ENCODE data around the gene CSNK1E.

The CSNK1E gene

DNA sequence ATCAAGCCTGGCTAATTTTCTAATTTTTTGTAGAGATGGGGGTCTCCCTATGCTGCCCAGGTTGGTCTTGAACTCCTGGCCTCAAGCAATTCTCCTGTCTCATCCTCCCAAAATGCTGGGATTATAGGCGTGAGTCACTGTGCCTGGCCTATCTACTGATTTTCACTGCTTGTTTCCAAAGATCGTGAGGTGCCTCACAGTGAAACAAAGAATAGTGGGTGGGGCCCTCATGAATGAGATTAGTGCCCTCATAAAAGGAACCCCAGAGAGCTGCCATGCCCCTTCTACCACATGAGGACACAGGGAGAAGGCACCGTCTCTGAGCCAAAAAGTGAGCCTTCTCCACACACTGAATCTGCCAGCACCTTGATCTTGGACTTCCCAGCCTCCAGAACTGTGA is 67.9 kb downstream of the CSNK1E start:
- Histone ChIP-seq H3K27me3 (ENCODE audit: insufficient read depth, poor library complexity, severe bottlenecking) (no peaks in the 10 kb centered on the region), H3K27ac (replicated peaks) (no peak overlapping the region), H3K4me3 (replicated peaks; ENCODE audit: insufficient read depth, low read length) (no peak overlapping the region)
- TF ChIP-seq POLR2AphosphoS5 (IDR thresholded peaks at IDR 0.05; ENCODE audit: low read depth) (no peak), SPI1 (IDR thresholded peaks at IDR 0.05; ENCODE audit: borderline replicate concordance, low read depth) (no peak), GABPA (IDR thresholded peaks at IDR 0.05; ENCODE audit: low read depth) (no peak)
- TF ChIP-seq, protein P1, sequence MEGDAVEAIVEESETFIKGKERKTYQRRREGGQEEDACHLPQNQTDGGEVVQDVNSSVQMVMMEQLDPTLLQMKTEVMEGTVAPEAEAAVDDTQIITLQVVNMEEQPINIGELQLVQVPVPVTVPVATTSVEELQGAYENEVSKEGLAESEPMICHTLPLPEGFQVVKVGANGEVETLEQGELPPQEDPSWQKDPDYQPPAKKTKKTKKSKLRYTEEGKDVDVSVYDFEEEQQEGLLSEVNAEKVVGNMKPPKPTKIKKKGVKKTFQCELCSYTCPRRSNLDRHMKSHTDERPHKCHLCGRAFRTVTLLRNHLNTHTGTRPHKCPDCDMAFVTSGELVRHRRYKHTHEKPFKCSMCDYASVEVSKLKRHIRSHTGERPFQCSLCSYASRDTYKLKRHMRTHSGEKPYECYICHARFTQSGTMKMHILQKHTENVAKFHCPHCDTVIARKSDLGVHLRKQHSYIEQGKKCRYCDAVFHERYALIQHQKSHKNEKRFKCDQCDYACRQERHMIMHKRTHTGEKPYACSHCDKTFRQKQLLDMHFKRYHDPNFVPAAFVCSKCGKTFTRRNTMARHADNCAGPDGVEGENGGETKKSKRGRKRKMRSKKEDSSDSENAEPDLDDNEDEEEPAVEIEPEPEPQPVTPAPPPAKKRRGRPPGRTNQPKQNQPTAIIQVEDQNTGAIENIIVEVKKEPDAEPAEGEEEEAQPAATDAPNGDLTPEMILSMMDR (IDR thresholded peaks at IDR 0.05; ENCODE audit: insufficient read depth, low read length) = no peak
- TF ChIP-seq, protein P2, sequence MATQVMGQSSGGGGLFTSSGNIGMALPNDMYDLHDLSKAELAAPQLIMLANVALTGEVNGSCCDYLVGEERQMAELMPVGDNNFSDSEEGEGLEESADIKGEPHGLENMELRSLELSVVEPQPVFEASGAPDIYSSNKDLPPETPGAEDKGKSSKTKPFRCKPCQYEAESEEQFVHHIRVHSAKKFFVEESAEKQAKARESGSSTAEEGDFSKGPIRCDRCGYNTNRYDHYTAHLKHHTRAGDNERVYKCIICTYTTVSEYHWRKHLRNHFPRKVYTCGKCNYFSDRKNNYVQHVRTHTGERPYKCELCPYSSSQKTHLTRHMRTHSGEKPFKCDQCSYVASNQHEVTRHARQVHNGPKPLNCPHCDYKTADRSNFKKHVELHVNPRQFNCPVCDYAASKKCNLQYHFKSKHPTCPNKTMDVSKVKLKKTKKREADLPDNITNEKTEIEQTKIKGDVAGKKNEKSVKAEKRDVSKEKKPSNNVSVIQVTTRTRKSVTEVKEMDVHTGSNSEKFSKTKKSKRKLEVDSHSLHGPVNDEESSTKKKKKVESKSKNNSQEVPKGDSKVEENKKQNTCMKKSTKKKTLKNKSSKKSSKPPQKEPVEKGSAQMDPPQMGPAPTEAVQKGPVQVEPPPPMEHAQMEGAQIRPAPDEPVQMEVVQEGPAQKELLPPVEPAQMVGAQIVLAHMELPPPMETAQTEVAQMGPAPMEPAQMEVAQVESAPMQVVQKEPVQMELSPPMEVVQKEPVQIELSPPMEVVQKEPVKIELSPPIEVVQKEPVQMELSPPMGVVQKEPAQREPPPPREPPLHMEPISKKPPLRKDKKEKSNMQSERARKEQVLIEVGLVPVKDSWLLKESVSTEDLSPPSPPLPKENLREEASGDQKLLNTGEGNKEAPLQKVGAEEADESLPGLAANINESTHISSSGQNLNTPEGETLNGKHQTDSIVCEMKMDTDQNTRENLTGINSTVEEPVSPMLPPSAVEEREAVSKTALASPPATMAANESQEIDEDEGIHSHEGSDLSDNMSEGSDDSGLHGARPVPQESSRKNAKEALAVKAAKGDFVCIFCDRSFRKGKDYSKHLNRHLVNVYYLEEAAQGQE (IDR thresholded peaks at IDR 0.05; ENCODE audit: insufficient replicate concordance, low read depth) = no peak
- DNase-seq (ENCODE audit: low read depth in 1 of 2, low spot score in 1 of 2) = no peak

DNA sequence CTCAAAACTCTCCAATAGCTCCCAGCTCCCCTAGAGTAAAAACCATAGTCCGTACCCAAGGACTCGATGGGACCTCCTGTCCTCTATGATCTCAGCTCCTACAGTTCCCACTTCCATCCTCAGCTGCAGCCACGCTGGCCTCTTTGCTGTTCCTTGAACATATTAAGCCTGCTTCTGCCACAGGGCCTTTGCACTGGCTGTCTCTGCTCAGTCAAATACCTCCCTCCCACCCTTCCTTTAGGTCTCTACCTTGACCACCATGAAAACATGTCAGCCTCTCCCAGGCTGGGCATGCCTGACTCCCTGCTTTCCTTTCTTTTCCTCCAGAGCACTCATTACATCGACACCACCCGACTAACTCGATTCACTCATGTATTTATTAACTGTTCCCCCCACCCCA is 69.0 kb downstream of the CSNK1E start:
- H3K27ac ChIP-seq (replicated peaks) = no peak overlapping the region
- H3K27me3 ChIP-seq (ENCODE audit: insufficient read depth, poor library complexity, severe bottlenecking) = no peaks in the 10 kb centered on the region
- DNase-seq (ENCODE audit: low read depth in 1 of 2, low spot score in 1 of 2) = no peak
- no peak overlapping the region for H3K4me3 ChIP-seq (replicated peaks; ENCODE audit: insufficient read depth, low read length)
- TF ChIP-seq SPI1 (IDR thresholded peaks at IDR 0.05; ENCODE audit: borderline replicate concordance, low read depth) (no peak), POLR2AphosphoS5 (IDR thresholded peaks at IDR 0.05; ENCODE audit: low read depth) (no peak), GABPA (IDR thresholded peaks at IDR 0.05; ENCODE audit: low read depth) (no peak)
- TF ChIP-seq, protein P2 (IDR thresholded peaks at IDR 0.05; ENCODE audit: insufficient replicate concordance, low read depth) = no peak
- TF ChIP-seq, protein P1 (IDR thresholded peaks at IDR 0.05; ENCODE audit: insufficient read depth, low read length) = no peak

DNA sequence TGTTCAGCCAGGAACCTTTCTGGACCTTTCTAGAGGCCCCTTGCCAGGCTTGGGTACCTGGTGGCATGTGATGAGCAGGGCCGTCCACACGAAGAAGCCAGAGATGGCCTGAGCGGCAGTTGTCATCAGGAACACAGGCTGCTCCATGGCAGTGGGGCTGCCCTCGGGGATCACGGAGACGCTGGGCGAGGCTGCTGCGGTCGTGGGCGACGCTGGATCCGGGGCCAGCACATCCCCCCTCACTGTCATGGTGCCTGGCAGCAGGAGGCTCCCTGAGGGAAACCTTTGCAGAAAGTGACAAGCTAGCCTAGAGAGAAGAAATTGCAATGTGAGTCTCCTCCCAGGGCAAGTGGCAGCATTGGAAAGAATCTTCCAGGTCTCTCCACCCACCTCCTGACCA is 69.5 kb downstream of the CSNK1E start:
- TF ChIP-seq POLR2AphosphoS5 (IDR thresholded peaks at IDR 0.05; ENCODE audit: low read depth) = no peak
- TF ChIP-seq SPI1 (IDR thresholded peaks at IDR 0.05; ENCODE audit: borderline replicate concordance, low read depth) = no peak
- no peak for TF ChIP-seq GABPA (IDR thresholded peaks at IDR 0.05; ENCODE audit: low read depth)
- TF ChIP-seq, protein P2 (IDR thresholded peaks at IDR 0.05; ENCODE audit: insufficient replicate concordance, low read depth) = no peak
- TF ChIP-seq, protein P1 (IDR thresholded peaks at IDR 0.05; ENCODE audit: insufficient read depth, low read length) = no peak
- no peak overlapping the region for H3K4me3 ChIP-seq (replicated peaks; ENCODE audit: insufficient read depth, low read length)
- no peak overlapping the region for H3K27ac ChIP-seq (replicated peaks)
- no peak for DNase-seq (ENCODE audit: low read depth in 1 of 2, low spot score in 1 of 2)
- H3K27me3 ChIP-seq (ENCODE audit: insufficient read depth, poor library complexity, severe bottlenecking) = no peaks in the 10 kb centered on the region

Data from HL-60 (cell line).